ENCODE measurements around the gene MAP3K4. TPM values are rescaled to one million over a fixed set of nuclear protein-coding genes. Genes with fewer than 3 reads are reported as not detected.

Gene MAP3K4
- total RNA-seq, 1 experiment from 2014 or later: 54.3 TPM

DNA sequence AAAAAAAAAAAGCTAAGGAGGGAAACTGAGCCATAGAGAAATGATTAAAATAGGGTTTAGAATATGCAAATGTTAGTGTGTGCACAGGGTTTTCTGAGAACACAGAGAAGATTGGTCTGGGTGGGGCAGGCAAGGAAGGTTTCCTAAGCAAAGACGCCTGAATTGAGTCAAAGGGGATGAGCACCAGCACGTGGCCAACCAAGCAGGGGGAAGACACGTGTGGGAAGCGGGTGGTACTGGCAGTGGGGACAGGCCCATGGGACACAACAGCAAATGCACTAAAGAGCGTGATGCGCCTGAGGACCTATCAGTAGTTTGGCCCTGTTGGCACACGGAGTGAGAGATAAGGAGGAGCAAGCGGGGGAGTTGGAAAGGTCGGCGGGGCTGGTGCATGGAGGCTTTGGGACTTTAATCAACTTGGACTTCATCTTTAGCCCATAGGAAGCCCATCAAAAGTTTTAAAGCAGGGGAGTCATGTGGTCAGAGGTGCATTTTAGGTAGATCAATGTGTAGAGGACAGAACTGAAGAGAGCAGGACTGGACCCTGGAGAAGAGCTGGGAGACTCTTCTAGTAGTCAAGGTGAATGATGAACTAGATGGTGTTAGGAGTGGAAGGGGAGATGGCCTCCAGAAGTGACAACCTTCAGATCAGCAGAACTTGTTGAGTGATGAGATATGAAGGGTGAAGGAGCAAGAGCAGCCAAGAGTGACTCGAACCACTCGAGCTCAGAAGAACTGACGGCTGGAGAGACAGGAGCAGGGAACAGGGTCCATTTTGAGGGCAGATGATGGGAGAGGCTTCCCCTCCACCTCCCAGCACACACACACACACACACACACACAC, 40.2 kb upstream of the MAP3K4 start:
- H3K14ac ChIP-seq (ENCODE audit: insufficient read depth, low read length): no peak overlapping the region
- no peak overlapping the region for H2BK5ac ChIP-seq (ENCODE audit: insufficient read length, low read length)
- H3K56ac ChIP-seq (ENCODE audit: insufficient read length, low read depth, low read length): no peak overlapping the region
- H2AK5ac ChIP-seq (ENCODE audit: insufficient read length, low read length): no peak overlapping the region
- H3K9me3 ChIP-seq (ENCODE audit: control insufficient read depth, low read depth, low read length): no peaks in the 10 kb centered on the region
- Mint-ChIP-seq H3K27ac (peak overlapping the region in 1 of 3 experiments; percentile 56; a peak in 1 of 7 replicates), H3K9me3 (no peaks in the 10 kb centered on the region), H3K4me1 (peaks cover 9 to 13% of the 10 kb centered on the region in 2 experiments), H3K36me3 (ENCODE audit: insufficient read depth in 1 of 3, low read depth in 3 of 3) (no peaks in the 10 kb centered on the region), H3K4me3 (no peak overlapping the region), H3K27me3 (ENCODE audit: low read depth) (peaks cover 3% of the 10 kb centered on the region; the same call in 1 of the 2 replicates)
- no peak overlapping the region for H2AFZ ChIP-seq (ENCODE audit: low read length)
- no peak overlapping the region for H2BK20ac ChIP-seq (ENCODE audit: low read depth, low read length, poor library complexity, severe bottlenecking)
- no peak overlapping the region for H4K91ac ChIP-seq (ENCODE audit: insufficient read length, low read depth, low read length)
- no peak overlapping the region for H4K5ac ChIP-seq (ENCODE audit: insufficient read length, low read depth, low read length)
- TF ChIP-seq, protein P1, sequence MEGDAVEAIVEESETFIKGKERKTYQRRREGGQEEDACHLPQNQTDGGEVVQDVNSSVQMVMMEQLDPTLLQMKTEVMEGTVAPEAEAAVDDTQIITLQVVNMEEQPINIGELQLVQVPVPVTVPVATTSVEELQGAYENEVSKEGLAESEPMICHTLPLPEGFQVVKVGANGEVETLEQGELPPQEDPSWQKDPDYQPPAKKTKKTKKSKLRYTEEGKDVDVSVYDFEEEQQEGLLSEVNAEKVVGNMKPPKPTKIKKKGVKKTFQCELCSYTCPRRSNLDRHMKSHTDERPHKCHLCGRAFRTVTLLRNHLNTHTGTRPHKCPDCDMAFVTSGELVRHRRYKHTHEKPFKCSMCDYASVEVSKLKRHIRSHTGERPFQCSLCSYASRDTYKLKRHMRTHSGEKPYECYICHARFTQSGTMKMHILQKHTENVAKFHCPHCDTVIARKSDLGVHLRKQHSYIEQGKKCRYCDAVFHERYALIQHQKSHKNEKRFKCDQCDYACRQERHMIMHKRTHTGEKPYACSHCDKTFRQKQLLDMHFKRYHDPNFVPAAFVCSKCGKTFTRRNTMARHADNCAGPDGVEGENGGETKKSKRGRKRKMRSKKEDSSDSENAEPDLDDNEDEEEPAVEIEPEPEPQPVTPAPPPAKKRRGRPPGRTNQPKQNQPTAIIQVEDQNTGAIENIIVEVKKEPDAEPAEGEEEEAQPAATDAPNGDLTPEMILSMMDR (conservative IDR thresholded peaks at IDR 0.05): no peak
- H2BK12ac ChIP-seq (ENCODE audit: insufficient read length, low read depth, low read length): no peak overlapping the region
- no peak overlapping the region for H2BK15ac ChIP-seq (ENCODE audit: low read depth, low read length)
- no peaks in the 10 kb centered on the region for H4K20me1 ChIP-seq (ENCODE audit: control insufficient read depth, insufficient read depth, insufficient read length)
- no peak overlapping the region for H4K8ac ChIP-seq (replicated peaks; ENCODE audit: insufficient read length, low read depth, low read length)
- no peaks in the 10 kb centered on the region for H3K27me3 ChIP-seq (ENCODE audit: insufficient read depth, low read length)
- WGBS (ENCODE audit: extremely low coverage, insufficient read length, low lambda C conversion rate): no CpG with 5 or more reads among the region's 13 CpGs
- no peaks in the 10 kb centered on the region for H3K79me2 ChIP-seq (ENCODE audit: insufficient read depth, low read length)
- H3K79me1 ChIP-seq (ENCODE audit: insufficient read depth, low read depth, low read length, poor library complexity, severe bottlenecking): no peaks in the 10 kb centered on the region
- H2BK120ac ChIP-seq (ENCODE audit: low read depth, low read length, poor library complexity, severe bottlenecking): no peak overlapping the region
- H3K4me1 ChIP-seq (ENCODE audit: insufficient read depth, low read length): no peaks in the 10 kb centered on the region
- H3K9ac ChIP-seq (ENCODE audit: extremely low read depth, insufficient read length, low read length): no peak overlapping the region
- no peak overlapping the region for H3T11ph ChIP-seq (ENCODE audit: low read length)
- no peaks in the 10 kb centered on the region for H3K23me2 ChIP-seq (ENCODE audit: insufficient read length, low read depth, low read length, poor library complexity, severe bottlenecking)
- H3K4ac ChIP-seq (ENCODE audit: low read depth, low read length): no peak overlapping the region
- no peak overlapping the region for H3K4me2 ChIP-seq (ENCODE audit: insufficient read depth, insufficient read length, low read length)
- no peak overlapping the region for H3K18ac ChIP-seq (ENCODE audit: insufficient read length, low read depth, low read length)
- DNase-seq: no peak
- no peak overlapping the region for H3K27ac ChIP-seq (ENCODE audit: insufficient read length, low read depth, low read length)
- H3K23ac ChIP-seq (ENCODE audit: insufficient read length, low read depth, low read length): no peak overlapping the region
